HG03565 (cell line): ENCODE measurements around the gene LSM6.

ENCODE experiments used
- ATAC-seq: cut with Tn5 transposase; IDR thresholded peaks from one replicate; pipeline ENCODE4 v1.9.1; 2021; ENCODE audit warnings: mild to moderate bottlenecking, moderate library complexity; ENCODE audit not compliant: unreplicated experiment

LSM6 gene

DNA sequence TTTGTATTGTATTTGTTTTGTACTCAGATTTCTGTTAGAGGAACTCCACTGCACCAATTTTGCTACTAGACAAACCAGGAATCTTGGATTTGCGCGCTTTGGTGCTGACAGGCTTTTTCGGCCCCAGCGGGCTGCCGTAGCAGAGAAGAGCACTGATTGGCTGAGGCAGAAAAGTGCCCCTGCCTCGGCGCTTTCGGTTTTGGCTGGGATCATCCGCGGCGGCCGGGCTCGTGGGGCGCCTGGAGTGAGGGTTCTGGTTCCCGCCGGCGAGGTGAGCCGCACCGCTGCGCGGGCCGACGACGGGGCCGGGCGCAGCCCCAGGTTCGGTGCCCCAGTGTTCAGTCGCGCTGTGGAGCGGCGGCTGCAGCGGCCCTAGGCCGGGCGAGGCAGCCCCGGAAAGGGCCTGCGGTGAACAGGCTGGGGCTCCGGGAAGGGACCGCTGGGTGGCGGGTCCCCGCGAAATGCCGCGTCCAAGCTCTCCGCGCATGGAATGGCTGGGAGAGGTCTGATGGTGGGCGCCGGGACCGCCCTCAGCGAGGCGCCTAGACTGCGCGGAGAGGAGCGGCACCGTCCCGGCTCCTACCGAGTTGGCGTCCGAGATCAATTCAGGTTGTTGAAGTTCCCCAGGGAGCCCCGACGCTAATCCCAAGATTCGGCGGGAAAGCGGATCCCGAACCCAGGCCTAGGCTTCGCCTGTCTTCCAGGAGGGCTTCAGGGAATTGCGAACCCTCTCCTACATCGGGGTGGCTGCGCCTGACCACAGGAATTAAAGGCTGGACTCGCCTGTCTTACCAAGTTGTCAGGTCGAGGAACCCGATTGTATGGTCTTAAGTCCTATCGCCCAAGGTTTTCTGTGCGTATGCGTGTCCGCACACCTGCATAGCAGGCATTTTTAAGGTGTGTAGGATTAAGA, at the start of gene LSM6:
Gene LSM6 (plus strand): TSS at position 178 of the 913 bp plus-strand sequence. CDS start 7,204 bp downstream, outside the sequence.
- ATAC-seq: peak; percentile 92

DNA sequence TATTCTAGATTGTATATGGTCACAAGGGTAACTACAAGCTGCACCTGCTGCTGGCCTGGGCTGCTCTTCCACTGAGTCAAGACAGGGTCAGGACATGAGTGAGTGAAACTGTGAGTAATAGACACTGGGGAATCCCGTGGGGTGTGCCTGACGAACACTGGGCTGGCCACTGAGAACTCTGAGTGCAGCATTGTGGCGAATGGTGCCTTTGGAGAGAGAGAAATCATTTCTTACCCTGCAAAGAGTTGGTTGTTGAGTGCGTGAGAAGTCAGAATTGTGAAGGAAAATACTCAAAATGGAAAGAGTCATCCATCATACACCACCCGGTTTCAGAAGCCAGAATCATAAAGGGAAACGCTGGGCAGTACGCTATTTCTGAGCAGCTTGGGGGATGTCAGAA, 43.1 kb upstream of the LSM6 start:
- peak; percentile 98 for ATAC-seq

DNA sequence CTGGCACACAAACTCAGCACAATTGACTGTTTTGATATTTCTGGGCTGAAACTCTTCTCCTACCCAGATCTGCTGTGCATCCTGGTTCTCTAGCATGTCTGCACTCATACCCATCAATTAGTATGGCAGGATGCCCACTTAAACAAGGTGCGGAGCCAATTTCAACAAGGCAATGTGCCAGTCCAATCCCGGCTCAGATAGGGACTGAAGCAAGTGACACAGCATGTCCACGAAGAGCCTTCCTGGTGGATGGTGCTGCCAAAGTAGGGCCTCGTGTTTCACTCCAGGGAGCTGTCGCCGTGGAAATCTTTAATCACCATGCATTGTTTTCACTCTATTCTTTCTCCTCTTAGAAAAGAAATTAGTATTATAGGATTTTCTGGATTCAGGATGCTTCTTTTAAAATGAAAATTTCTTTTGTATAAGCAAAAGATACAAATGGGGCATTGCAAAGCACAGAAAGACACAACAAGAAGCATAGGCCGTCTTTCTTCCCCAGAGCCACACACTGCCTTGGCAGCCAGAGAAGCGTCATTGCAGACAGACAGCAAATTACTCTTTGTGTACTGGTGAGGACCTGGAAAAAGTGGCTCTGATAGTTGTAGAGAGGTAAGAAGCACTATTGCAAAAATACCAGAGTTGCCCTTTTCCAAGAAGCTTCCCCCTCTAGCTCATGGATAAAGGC, 40.6 kb upstream of the LSM6 start:
- no peak for ATAC-seq

DNA sequence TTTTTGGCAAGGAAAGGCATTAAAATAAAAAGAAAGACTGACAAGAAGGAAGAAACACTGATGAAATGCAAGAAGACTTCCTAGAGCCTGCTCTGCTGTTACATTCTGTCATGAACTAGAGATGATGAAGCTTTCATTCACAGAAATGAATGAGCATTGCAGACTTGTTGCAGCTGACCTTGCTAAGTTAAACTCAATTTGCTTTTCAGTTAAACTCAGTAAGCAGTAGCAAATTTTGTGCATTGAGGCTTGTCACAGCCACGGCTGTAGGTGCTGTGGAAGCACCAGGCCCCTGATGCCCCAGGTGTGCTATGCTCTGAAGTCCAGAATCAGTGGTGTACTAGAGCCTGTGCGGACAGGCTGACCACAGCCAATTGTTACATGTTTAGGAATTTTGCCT, 39.6 kb upstream of the LSM6 start:
- ATAC-seq: no peak

DNA sequence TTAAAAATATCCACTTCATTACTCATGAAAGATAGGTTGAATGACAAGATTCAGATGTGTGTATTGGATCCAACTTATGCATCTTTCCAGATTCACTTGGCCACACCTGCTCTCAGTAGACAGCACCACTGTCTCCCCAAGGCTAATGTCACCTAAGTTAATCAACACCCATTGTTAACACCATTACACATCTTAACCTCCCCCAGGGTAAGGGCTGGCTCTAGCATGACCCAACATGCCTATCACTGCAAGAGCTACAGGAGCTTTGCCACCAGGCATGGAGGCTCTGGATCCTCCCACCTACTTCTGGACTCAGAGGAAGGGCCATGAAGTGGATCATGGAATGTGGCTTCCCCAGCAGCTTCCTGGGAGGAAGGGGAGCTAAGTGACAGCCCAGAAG, 32.8 kb upstream of the LSM6 start:
- no peak for ATAC-seq

DNA sequence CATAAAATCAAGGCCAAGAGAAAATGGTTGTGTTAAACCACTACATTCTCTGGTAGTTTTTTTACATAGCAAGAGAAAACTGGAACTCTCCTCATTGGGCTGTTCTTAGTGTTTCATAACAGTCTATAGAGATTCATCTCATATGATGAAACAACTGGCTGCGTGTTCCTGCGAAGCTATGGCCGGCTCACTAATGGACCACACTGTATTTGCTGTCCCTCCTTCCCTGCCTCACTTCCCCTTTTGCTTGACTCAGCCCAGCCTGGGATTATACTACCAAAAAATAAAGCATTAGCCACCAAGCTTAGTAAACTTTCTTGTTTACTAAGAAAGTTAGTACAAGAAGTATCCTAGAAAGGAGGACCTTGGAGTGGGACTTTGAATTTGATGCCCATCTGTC, 31.6 kb upstream of the LSM6 start:
- no peak for ATAC-seq

DNA sequence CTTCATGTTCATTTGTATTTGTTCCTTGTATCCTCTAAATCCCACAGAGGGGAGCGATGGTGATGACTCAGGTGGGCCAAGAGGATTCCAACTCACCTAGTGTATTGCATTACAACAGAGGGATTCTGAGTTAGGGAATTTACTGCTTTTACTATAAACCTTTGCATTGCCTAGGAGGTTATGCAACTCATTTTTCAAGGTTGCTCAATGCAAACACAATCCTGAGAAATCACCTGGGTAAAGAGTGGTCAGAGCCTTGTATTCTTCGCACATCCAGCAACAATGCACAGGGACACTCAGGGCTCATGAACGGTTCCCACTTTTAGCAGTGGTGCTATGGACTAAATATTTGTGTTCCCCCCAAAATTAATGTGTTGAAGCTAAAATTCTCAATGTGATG, 28.6 kb upstream of the LSM6 start:
- ATAC-seq: no peak

DNA sequence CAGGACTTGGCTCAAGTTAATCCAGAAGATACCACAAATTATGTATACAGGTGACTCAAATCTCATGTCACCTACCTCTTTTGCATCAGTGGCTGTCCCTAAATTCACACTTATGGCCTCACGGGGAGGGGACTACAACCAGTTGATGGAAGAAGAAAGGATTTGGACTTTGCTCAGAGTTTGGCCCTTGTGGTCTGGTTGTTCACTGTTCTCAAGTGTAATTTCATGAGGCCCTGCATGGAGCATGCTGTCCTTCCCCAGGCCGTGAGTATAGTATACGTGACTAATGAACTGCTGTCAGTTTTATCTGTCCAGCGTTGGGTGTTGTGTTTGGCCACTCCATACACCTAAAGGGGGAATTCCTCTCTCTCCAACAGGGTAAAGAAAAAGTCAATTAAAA, 27.5 kb upstream of the LSM6 start:
- ATAC-seq: no peak

DNA sequence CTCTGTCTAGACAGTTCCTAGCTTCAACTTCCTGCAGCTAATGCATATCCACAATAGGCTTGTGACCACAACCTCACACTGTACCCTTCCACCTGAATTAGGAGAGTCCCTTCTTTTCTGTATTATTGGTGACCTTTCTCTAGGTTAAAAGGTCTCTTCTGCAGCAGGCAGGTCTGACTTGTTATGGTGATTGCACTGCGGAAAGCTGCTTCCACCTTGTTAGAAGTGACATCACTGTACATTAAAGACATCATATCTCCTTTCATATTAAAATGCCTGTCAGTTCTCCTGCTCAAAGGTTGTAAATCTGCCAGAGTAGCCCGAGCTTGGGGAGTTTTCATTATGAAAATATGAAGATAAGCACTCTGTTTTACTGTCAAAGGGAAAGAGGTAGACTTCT, 21.5 kb upstream of the LSM6 start:
- ATAC-seq: no peak

DNA sequence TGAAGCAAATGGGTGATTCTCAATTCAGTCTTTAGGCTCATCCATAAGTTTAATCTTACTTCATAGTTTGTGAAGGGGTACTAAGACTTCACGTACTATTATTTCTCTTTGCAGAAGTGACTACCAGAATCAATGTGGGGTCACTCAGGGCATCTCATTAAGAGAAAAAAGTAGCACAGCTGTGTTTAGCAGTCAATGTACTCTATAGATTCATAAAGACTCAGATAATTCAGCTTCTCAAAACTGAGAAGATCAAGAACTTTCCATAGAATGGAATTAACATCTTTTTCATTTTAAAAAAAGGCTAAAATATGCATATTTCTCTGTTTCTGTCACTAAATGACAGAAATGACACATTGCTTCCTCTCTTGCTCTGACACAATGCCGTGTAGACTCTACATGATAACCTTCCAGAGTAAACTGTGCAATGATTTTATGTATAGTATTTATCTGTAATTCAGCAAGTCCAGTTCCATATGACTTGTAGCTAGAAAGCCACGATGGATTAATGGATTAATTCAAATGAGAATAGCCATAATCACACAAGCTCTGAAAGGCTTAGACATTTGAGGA, 20.3 kb upstream of the LSM6 start:
- ATAC-seq: peak; percentile 35

DNA sequence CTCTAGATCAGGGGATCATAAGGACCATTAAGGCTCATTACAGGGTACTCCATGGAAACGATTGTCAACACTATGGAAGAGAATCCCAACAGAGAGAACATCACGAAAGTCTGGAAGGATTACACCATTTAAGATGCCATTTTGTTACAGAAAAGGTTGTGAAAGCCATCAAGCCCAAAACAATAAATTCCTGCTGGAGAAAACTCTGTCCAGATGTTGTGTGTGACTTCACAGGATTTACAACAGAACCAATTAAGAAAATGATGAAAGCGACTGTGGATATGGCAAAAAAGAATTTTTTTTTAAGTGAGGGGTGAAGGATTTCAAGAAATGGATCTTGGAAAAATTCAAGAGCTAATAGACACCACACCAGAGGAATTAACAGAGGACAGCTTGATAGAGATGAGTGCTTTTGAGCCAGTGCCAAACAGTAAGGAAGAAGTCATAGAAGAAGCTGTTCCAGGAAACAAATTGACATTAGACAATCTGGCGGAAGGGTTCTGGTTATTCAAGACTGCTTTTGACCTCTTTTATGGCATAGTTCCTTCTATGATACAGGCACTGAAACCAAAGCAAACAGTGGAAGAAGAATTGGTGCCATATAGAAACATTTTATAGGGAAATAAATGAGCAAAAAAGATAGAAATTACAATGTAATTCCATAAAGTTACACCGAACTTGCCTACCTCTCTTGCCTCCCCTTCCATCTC, 17.3 kb upstream of the LSM6 start:
- ATAC-seq: no peak

DNA sequence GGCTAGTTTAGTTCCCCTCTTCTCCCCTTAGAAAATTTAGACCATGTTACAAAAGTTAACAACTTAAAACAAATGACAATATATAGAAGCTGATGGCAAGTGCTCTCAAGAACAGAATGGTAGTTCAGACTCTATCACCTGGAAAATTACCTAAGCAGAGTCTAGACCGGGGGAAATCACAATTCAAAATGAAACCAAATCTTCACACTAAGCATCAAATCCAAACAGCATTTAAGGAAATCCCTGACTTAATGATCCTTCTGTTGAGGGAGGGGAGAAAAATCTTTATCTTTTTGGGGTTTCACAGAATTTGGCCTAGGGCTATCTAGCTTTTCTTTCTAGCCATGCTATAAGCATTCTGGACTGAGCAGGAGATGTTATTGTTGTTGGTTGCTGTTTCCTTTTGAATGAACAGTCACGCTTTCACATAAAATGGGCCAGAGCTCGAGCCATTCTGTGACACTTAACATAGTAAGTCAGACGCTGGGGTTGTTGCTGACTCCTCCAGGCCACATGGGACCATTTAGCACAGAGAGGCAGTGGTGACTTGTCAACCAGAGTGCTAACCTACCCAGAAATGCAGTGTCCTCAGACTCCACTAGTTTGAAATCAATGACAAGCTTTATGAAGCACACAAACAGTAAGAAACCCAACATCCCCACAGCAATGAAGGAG, 16.0 kb upstream of the LSM6 start:
- ATAC-seq: peak; percentile 50

DNA sequence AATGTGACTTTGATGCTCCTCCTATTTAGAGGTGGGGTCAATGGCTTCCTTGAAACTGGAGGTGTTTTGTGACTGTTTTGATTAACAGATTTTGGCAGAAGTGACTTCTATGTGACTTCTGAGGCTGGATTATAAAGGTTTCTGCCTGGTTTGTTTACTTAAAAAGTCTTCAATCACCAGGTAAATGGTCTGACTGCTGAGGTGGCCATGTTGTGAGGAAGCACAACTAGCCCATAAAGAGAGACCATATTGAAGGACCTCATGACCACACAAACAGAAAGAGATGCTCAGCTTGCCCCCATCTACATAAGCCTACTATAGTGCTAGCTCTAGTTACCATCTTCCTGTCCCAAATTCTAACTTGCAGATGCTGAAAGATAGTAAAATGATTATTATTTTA, 14.3 kb upstream of the LSM6 start:
- no peak for ATAC-seq

DNA sequence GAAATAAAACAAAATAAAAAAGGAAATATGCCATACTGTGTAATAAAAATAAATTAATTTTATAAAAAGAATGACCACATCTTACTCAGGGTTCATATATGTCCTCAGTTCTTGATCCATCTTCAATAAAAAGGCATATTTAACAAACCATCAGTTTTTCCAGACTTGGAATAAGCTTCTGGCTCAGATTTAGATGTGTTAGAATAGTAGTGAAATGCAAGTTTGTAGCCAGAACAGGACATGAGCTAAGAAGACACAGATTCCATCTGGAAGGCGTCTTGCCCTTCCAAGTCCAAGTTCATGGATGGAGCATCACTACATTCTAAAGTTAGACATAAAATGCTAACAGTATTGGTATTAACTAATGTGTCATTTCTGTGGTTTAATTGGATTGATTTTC, 10.3 kb upstream of the LSM6 start:
- no peak for ATAC-seq

DNA sequence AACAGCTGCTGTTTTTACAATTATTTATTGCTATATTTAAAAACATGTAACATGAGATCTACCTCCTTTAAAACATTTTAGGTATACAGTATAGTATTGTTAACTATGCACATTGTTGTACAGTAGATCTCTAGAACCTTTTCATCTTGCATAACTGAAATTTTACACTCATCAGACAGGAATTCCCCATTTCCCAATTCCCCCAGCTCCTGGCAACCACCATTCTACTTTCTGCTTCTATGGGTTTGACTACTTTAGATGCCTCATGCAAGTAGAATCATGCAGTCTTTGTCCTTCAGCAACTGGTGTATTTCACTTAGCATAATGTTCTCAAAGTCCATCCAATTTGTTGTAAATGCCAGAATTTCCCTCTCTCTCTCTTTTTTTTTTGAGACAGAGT, 9.7 kb upstream of the LSM6 start:
- ATAC-seq: no peak

DNA sequence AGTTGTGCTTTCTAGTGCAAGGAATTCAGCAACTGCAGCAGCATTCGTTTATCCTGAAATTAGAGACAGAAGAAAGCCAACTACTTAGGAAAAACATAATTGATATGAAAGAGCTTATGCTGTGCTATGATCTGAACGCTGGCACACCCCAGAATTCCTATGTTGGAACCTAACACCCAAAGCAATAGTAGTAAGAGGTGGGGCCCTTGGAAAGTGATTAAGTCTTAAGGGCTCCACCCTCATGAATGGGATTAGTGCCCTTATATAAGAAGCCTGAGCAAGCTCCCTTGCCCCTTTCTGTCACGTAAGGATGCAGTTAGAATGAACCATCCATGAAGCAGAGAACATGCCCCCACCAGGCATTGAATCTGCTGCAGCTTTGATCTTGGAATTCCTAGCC, 5.4 kb upstream of the LSM6 start:
- ATAC-seq: no peak

DNA sequence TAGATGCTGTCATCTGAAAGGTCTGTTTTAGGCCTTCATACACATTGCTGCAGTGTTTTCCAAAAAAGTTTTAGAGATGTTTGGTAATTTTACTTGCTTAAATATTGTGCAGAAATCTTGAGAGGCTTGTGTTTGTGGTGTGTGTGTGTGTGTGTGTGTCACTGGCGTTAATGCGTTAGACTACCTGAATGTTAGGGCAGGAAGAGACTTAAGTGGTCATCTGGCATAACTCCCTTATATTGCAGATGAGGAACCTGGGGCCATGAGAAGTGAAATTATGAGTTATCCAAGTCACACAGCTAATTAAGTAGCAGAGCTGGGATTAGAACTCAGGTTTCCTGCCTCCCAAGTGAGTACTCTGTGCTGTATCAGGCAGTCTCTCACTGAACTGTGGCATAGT, 1.4 kb downstream of the LSM6 start:
- no peak for ATAC-seq

DNA sequence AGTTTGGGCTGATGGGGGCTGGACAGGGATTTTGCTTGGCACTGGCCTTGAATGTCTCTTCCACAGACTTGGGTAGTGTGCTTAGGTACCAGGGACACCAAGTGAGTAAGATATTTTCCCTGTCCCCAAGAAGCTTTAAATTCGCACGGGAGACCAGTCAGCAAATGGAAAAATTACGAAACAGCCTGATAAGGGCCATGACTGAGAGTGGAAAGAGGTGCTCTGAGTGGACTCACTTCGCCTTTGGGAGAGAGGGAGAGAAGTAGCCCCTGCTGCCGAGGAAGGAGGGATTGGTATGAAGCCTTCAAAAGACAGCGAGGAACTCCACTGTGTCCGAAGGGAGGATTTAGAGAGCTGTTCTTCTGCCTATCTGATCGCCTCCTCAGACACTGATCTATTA, 2.6 kb downstream of the LSM6 start:
- ATAC-seq: no peak

DNA sequence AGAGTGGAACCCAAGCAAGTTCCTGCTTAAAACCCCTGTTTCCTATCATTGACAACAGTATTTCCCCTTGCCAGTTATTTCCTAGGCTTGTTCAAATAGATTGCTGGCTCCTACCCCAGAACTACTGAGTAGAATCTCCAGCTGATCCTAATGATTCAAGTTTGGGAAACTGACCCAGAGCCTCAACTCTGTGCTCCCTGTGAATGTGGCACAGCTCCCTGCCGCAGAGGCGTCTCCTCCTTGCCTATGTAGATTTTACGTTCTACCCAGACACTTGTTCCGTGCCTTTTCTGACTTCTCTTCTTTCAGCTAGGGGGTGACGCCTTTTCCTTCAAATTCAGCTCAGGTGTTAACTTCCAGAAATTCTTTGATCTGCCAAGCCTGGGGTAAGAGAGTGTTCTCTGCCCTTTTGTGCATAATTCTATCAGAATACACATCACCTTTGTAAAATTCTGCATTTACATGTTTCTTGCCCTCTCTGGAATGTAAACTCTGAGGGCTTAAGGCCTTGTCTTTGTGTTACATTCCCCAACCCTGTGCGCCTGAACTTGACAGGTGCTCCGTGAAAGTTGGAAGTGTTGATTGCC, 4.4 kb downstream of the LSM6 start:
- no peak for ATAC-seq

DNA sequence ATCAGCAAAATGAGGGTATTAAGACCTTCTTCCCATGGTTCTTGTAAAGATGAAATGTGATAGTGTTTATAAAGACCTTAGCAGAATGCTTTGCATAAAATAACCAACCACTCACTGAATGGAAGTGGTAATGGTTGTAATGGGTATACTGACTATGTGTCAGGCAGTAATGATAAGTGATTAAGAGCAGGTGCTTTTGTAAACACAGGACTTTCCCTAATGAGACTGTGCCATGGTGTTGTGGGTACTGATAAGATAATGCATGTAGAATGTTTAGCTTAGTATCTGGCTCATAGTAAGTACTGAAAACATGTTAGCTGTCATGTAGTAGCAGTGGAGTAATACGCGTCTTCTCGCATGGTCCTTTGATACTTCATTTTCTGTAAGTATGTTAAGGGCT, 6.9 kb downstream of the LSM6 start:
- ATAC-seq: no peak
